ENCODE results near the gene PPP3CA.
"Not testable (repeated sequence)": the region's sequence is repeated elsewhere in the genome, so short reads cannot be mapped to it uniquely, and the experiment has no call there.

PPP3CA gene

DNA sequence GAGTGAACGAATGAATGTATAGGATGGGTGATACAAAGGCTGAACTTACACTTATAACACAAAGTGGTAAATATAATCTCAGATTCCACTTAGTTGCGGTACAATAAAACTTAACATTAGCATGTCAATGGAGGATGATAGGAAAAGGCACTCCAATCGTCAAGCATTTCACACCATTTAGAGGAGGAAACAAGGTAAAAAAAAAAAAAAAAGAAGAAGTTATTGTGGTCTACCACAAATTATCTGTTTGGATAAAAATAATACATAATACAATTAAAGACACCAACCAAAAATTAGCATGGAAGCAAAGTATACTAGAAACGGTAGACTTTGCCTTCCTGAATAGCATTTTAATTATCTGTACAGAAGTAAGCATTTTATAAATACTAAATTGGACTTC, 205.5 kb downstream of the PPP3CA start:
- no peak for DNase-seq (ENCODE audit: low read depth)

GRCh38 chr4:101141230-101141629, 206.1 kb downstream of the PPP3CA start:
- no peak for DNase-seq (ENCODE audit: low read depth)

DNA sequence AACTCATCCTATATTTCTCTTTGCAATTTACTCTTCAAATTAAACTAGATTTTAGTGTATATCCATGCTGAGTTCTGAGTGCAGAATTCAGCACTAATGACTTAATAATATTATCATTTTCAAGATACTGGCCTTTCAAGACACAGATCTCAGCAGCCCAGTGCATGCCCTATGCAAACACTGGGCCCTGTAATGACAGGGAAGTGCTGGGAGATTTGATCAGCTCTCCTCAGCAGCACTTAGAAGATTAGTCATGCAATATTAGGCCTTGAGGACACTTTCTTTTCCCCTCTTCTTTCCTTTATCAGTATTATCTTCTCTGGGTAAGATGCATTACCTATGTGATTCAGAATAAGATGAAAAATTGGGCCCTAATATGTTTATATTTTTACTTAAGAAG, 207.1 kb downstream of the PPP3CA start:
- DNase-seq (ENCODE audit: low read depth): no peak

GRCh38 chr4:101136373-101137370, 210.7 kb downstream of the PPP3CA start:
- DNase-seq (ENCODE audit: low read depth): no peak

DNA sequence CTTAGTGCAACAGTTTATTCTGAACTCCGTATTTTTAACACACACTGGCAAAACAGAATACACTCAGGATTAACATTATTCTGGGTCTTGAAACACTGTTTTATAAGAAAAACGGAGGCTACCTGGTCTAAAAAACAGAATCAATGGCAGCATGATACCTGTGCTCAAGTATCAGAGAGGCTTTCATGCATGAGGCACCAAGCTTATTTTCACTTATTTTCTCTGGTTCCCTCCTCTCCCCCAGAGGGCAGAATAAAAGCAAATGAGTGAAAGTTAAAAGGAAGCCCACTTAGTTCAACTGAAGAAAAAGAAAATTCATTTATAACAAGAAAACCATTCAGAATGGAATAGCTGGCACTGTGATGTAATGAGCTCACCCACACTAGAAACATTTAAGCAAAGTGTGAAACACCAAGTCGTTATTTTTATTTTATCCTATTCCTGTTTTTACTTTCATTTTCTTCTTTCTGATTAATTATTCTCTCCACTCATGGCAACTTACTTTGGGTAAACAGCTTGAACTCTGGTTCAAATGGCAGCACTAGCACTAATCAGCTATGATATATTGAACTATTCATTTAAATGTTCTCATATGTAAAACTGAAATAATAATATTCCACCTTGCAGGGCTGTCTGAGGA, 211.8 kb downstream of the PPP3CA start:
- no peak for DNase-seq (ENCODE audit: low read depth)

DNA sequence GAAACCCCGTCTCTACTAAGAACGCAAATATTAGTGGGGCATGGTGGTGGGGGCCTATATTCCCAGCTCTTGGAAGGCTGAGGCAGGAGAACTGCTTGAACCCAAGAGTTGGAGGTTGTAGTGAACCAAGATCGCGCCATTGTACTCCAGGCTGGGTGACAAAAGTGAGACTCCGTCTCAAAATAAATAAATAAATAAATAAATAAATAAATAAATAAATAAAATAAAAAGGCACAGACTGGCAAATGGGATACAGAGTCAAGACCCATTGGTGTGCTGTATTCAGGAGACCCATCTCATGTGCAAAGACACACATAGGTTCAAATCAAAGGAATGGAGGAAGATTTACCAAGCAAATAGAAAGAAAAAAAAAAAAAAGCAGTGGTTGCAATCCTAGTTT, 216.3 kb downstream of the PPP3CA start:
- not testable (repeated sequence) for DNase-seq (ENCODE audit: low read depth)

GRCh38 chr4:101128898-101129297, 218.4 kb downstream of the PPP3CA start:
- not testable (repeated sequence) for DNase-seq (ENCODE audit: low read depth)

DNA sequence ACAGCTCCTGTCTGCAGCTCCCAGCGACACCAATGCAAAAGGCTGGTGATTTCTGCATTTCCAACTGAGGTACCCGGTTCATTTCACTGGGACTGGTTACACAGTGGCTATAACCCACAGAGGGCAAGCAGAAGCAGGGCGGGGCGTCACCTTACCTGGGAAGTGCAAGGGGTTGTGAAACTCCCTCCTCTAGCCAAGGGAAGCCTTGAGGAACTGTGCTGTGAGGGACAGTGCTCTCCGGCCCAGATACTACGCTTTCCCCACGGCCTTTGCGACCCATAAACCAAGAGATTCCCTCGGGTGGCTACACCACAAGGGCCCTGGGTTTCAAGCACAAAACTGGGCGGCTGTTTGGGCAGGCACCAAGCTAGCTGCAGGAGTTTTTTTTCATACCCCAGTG, 218.9 kb downstream of the PPP3CA start:
- no peak for DNase-seq (ENCODE audit: low read depth)

GRCh38 chr4:101127176-101127790, 220.0 kb downstream of the PPP3CA start:
- DNase-seq (ENCODE audit: low read depth): no peak

- DNase-seq (ENCODE audit: low read depth): no peak
Observed at GRCh38 chr4:101126059-101126458, 221.3 kb downstream of the PPP3CA start.

- DNase-seq (ENCODE audit: low read depth): no peak
Observed at GRCh38 chr4:101125045-101125942, 222.0 kb downstream of the PPP3CA start.

GRCh38 chr4:101123231-101123630, 224.1 kb downstream of the PPP3CA start:
- no peak for DNase-seq (ENCODE audit: low read depth)

- no peak for DNase-seq (ENCODE audit: low read depth)
Observed at GRCh38 chr4:101122019-101122418, 225.3 kb downstream of the PPP3CA start.

DNA sequence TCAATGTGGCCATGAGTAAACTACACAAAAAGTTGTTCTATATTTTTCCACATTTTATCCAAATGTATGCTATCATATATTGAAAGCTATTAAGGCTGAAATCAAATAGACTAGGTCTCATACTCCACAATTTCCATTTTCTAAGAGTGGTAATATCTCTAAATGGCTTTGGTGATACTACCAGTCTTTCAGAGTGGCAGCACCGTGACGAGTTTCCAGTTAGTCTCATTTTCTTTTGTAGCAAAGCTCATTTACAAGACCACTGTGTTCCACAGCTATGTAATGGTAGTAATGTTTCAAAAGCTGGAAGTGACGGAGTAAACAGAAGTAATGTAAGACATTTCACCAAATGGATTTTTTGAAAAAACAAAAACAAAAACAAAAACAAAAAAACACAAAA, 228.2 kb downstream of the PPP3CA start:
- DNase-seq (ENCODE audit: low read depth): no peak

- DNase-seq (ENCODE audit: low read depth): no peak
Observed at GRCh38 chr4:101118617-101119016, 228.7 kb downstream of the PPP3CA start.

DNA sequence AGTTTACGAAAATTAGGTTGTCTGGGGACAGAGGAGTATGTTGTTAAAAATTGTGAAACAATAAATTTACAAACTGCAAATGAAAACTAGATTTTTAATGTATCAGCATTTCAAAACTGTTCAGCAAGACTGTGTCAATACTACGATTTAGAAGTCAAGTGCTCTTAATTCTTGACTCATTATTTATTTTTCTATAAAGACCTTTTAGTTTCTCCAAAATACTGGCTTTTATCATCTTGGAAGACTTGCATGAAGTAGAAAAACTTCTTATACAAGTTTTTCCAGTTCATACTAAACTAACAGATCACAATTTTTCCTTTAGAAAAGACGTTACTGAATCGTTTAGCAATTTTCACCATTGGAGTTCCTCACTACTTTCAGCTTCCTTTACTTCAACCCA, 231.4 kb downstream of the PPP3CA start:
- no peak for DNase-seq (ENCODE audit: low read depth)

- DNase-seq (ENCODE audit: low read depth): no peak
Observed at GRCh38 chr4:101114936-101115372, 232.4 kb downstream of the PPP3CA start.

- no peak for DNase-seq (ENCODE audit: low read depth)
Observed at GRCh38 chr4:101104312-101105052, 242.8 kb downstream of the PPP3CA start.

DNA sequence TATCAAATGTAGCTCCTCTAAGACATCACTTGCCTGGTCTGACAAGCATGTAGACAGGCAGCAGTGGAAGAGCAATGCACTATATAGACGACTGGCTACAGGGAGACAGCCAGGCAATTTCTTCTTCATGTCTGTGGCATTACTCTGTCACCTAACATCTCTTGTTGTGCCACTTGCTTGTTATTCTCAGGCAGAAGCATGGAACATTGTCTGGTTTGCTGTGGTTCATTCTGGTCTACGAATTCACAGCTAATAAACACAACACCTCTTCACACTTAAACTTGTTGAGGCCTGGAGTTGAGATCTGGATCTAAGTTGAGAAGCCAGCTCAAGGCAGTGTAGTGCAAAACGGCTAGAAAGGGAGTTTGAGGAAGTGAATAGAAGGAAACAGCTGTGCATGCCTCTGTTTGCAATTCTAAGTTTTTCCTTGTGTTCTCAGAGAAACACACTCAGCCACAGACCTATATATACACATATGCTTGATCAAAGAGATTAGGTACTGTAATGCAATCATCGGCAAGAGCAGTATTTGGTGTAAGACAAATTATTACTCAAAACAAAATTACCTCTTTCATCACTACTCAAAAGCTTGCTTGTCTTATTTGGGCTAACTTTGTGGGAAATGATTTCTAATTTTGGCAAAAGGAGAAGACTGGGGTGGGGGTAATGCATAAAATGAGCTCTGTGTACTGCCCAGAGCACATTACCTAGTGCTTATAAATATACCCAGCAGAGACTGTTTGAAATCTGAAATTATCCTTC, 243.8 kb downstream of the PPP3CA start:
- no peak for DNase-seq (ENCODE audit: low read depth)

GRCh38 chr4:101102114-101102742, 245.1 kb downstream of the PPP3CA start:
- peak; percentile 89 for DNase-seq (ENCODE audit: low read depth)

All from fibroblast of the conjunctiva (primary cell).